OCI-LY7 (cell line): ENCODE data around the gene HOXB8. TPM values are rescaled to one million over a fixed set of nuclear protein-coding genes. Genes with fewer than 3 reads are reported as not detected.

Experiments
- BruUV-seq: library from RNA; stranded (reverse); fragments of 400-500 nt; replicated peaks from 2 replicates; lab custom pipeline; 2021; lab: Mats Ljungman, UMichigan
- CTCF ChIA-PET: fragments of 300-600 bp; sonication (Branson Sonifier 250); formaldehyde crosslinking; loops from one replicate; lab custom pipeline; 2022; ENCODE audit warnings: antibody characterized with exemption; ENCODE audit not compliant: unreplicated experiment; lab: Charles Lee
- POLR2A ChIA-PET: fragments of 300-600 bp; sonication (Branson Sonifier 250); formaldehyde crosslinking; loops from one replicate; lab custom pipeline; 2022; ENCODE audit warnings: antibody characterized with exemption; lab: Charles Lee
- DNase-seq: peaks from one replicate; pipeline ENCODE4 v3.0.0-alpha.2; 2015; ENCODE audit warnings: low spot score
- H2AFZ ChIP-seq: fragments of 200-600 bp; sonication (generic), shearing (Covaris generic); 2 replicates; pipeline ENCODE4 v1.6.1; 2014; ENCODE audit warnings: mild to moderate bottlenecking, antibody characterized with exemption, low read length, moderate library complexity
- H3K27ac ChIP-seq: fragments of 200-600 bp; sonication (generic); 2 replicates; pipeline ENCODE4 v1.5.1; 2014; ENCODE audit warnings: mixed run types, low read depth, mild to moderate bottlenecking, moderate library complexity, low read length, inconsistent platforms; ENCODE audit not compliant: poor library complexity, severe bottlenecking
- H3K36me3 ChIP-seq: fragments of 200-600 bp; sonication (generic); 2 replicates; pipeline ENCODE4 v1.6.1; 2014; ENCODE audit warnings: mild to moderate bottlenecking, antibody characterized with exemption, low read length, moderate library complexity, mixed read lengths; ENCODE audit not compliant: insufficient read depth
- H3K4me1 ChIP-seq: fragments of 200-600 bp; sonication (generic); 2 replicates; pipeline ENCODE4 v1.5.1; 2014; ENCODE audit warnings: mild to moderate bottlenecking, low read length; ENCODE audit not compliant: insufficient read depth, poor library complexity, severe bottlenecking
- H3K4me2 ChIP-seq: fragments of 200-600 bp; sonication (generic); 2 replicates; pipeline ENCODE4 v1.6.1; 2014; ENCODE audit warnings: mild to moderate bottlenecking, low read length
- H3K4me3 ChIP-seq: fragments of 200-600 bp; sonication (generic); 2 replicates; pipeline ENCODE4 v1.5.1; 2014; ENCODE audit warnings: mild to moderate bottlenecking, low read depth, low read length; ENCODE audit not compliant: poor library complexity, severe bottlenecking
- H3K79me2 ChIP-seq: fragments of 200-600 bp; sonication (generic); 2 replicates; pipeline ENCODE4 v1.6.1; 2016; ENCODE audit warnings: low read depth, mild to moderate bottlenecking, low read length, moderate library complexity, mixed read lengths; ENCODE audit not compliant: insufficient read depth
- H3K9me2 ChIP-seq: fragments of 200-600 bp; sonication (generic); 2 replicates; pipeline ENCODE4 v1.6.1; 2016; ENCODE audit warnings: mild to moderate bottlenecking, low read length, mixed read lengths; ENCODE audit not compliant: insufficient read depth
- H3K9me3 ChIP-seq: fragments of 200-600 bp; sonication (generic); 2 replicates; pipeline ENCODE4 v1.6.1; 2014; ENCODE audit warnings: mild to moderate bottlenecking, mixed run types, low read length, mixed read lengths
- H4K20me1 ChIP-seq: fragments of 200-600 bp; sonication (generic); 2 replicates; pipeline ENCODE4 v1.6.1; 2014; ENCODE audit warnings: mild to moderate bottlenecking, antibody characterized with exemption, low read length, moderate library complexity, mixed read lengths; ENCODE audit not compliant: insufficient read depth
- EZH2phosphoT487 ChIP-seq: fragments of 200-600 bp; sonication (generic); IDR thresholded peaks from 2 replicates; pipeline ENCODE4 v1.6.1; 2018; ENCODE audit warnings: low read depth, borderline replicate concordance, mild to moderate bottlenecking, mixed run types, antibody characterized with exemption, low read length, moderate library complexity, mixed read lengths
- intact Hi-C: fragments of 100-400 bp; cut with micrococcal nuclease; formaldehyde crosslinking; loops from one replicate; pipeline ENCODE4 v1.10.0; 2022; ENCODE audit not compliant: unreplicated experiment
- microRNA-seq: library from miRNA; unstranded; fragments of <30 nt; microRNA quantifications from one replicate; pipeline ENCODE4 v1.2.0, GENCODE V29; 2022; ENCODE audit warnings: borderline replicate concordance
- small RNA-seq: library from RNA; depleted of rRNA; stranded (forward); fragments of <200 nt; gene quantifications from one replicate; pipeline ENCODE3, GENCODE V24; 2014
- total RNA-seq, 2 experiments: library from RNA; depleted of rRNA in 1 of 2; stranded (reverse); fragments of >200 nt in 1 of 2; shearing (Covaris generic) in 1 of 2; gene quantifications; 2 replicates each; pipeline ENCODE4 v1.2.3, GENCODE V29; 2014 to 2022
- TF ChIP-seq, protein P1 (sequence below): fragments of 200-600 bp; sonication (generic); conservative IDR thresholded peaks from 2 replicates; pipeline ENCODE4 v1.5.1; 2014; ENCODE audit warnings: mild to moderate bottlenecking, antibody characterized with exemption, low read length, moderate library complexity, mixed read lengths

HOXB8 gene
- total RNA-seq, 2 experiments from 2014 or later: not detected

DNA sequence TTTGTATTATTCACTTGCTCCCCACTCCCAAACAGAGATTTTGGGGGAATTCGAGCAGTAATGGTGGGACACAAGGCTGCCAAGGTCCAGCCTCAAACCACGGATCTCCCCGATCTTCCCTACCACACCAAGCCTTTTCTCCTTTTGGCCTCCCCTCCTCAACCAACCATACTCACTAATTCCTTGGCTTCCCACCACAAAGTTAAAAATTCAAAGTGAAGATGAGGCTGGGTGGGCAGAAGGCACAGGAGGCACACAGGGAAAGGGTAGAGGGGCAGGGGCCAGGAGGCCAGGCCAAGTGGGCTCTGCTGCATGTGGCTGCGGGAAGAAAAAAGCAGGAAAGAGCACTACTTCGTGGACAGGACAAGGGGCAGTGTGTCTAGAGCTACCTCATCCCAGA lies 52.2 kb downstream of the HOXB8 start:
- no peak overlapping the region for H3K4me3 ChIP-seq
- no peak overlapping the region for H2AFZ ChIP-seq
- no peaks in the 10 kb centered on the region for H3K9me2 ChIP-seq
- ChIA-PET CTCF (no interaction called here), POLR2A (no interaction called here)
- H3K79me2 ChIP-seq: no peaks in the 10 kb centered on the region
- H3K4me1 ChIP-seq: no peaks in the 10 kb centered on the region
- H3K36me3 ChIP-seq: no peaks in the 10 kb centered on the region
- intact Hi-C loops: no loop called here
- no peak for TF ChIP-seq EZH2phosphoT487
- TF ChIP-seq, protein P1, sequence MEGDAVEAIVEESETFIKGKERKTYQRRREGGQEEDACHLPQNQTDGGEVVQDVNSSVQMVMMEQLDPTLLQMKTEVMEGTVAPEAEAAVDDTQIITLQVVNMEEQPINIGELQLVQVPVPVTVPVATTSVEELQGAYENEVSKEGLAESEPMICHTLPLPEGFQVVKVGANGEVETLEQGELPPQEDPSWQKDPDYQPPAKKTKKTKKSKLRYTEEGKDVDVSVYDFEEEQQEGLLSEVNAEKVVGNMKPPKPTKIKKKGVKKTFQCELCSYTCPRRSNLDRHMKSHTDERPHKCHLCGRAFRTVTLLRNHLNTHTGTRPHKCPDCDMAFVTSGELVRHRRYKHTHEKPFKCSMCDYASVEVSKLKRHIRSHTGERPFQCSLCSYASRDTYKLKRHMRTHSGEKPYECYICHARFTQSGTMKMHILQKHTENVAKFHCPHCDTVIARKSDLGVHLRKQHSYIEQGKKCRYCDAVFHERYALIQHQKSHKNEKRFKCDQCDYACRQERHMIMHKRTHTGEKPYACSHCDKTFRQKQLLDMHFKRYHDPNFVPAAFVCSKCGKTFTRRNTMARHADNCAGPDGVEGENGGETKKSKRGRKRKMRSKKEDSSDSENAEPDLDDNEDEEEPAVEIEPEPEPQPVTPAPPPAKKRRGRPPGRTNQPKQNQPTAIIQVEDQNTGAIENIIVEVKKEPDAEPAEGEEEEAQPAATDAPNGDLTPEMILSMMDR: no peak
- DNase-seq: no peak
- no TSS peak for BruUV-seq
- no peaks in the 10 kb centered on the region for H3K9me3 ChIP-seq
- no peak overlapping the region for H3K27ac ChIP-seq
- no peak overlapping the region for H3K4me2 ChIP-seq
- H4K20me1 ChIP-seq: no peaks in the 10 kb centered on the region

Small RNA genes lying within 50 kb of the gene (microRNA-seq; reads per million reads assigned to microRNA genes)
- gene MIR196A1: not detected

Small RNA genes lying within 50 kb of the gene (small RNA-seq; reads per million reads assigned to genes)
- not detected for gene MIR196A1

Other genes with a start within 250 kb of the HOXB8 start
- 0.13 TPM in 1 of 2 replicates, not detected in the other for gene SKAP1, start 185.1 kb downstream of the HOXB8 start, total RNA-seq (2014; rRNA removed; shearing (Covaris generic))
- 0.79 and 1.2 TPM in 2 replicates for gene SKAP1, start 185.1 kb downstream of the HOXB8 start, total RNA-seq (2022)
- gene HOXB1, start 84.3 kb downstream of the HOXB8 start, total RNA-seq (2014; rRNA removed; shearing (Covaris generic)): not detected in 2 replicates
- gene HOXB1, start 84.3 kb downstream of the HOXB8 start, total RNA-seq (2022): not detected in 2 replicates
- not detected in 2 replicates for gene HOXB2, start 70.2 kb downstream of the HOXB8 start, total RNA-seq (2014; rRNA removed; shearing (Covaris generic))
- not detected in 2 replicates for gene HOXB2, start 70.2 kb downstream of the HOXB8 start, total RNA-seq (2022)
- 7.2 and 7.4 TPM in 2 replicates for gene HOXB4, start 36.9 kb downstream of the HOXB8 start, total RNA-seq (2014; rRNA removed; shearing (Covaris generic))
- gene HOXB4, start 36.9 kb downstream of the HOXB8 start, total RNA-seq (2022): 8.9 and 9.2 TPM in 2 replicates
- gene HOXB3, start 25.1 kb downstream of the HOXB8 start, total RNA-seq (2014; rRNA removed; shearing (Covaris generic)): 7.7 and 14.0 TPM in 2 replicates
- gene HOXB3, start 25.1 kb downstream of the HOXB8 start, total RNA-seq (2022): 13.0 and 14.6 TPM in 2 replicates
- gene HOXB5, start 21.5 kb downstream of the HOXB8 start, total RNA-seq (2014; rRNA removed; shearing (Covaris generic)): not detected in 2 replicates
- gene HOXB5, start 21.5 kb downstream of the HOXB8 start, total RNA-seq (2022): not detected in 2 replicates
- 0.41 TPM in 1 of 2 replicates, not detected in the other for gene HOXB6, start 10.3 kb downstream of the HOXB8 start, total RNA-seq (2014; rRNA removed; shearing (Covaris generic))
- gene HOXB6, start 10.3 kb downstream of the HOXB8 start, total RNA-seq (2022): not detected in 2 replicates
- gene HOXB7, start 4.3 kb downstream of the HOXB8 start, total RNA-seq (2014; rRNA removed; shearing (Covaris generic)): 6.3 and 9.2 TPM in 2 replicates
- 16.3 and 17.0 TPM in 2 replicates for gene HOXB7, start 4.3 kb downstream of the HOXB8 start, total RNA-seq (2022)
- gene HOXB9, start 11.1 kb upstream of the HOXB8 start, total RNA-seq (2014; rRNA removed; shearing (Covaris generic)): not detected in 2 replicates
- gene HOXB9, start 11.1 kb upstream of the HOXB8 start, total RNA-seq (2022): not detected in 2 replicates
- not detected in 2 replicates for gene PRAC1, start 107.2 kb upstream of the HOXB8 start, total RNA-seq (2014; rRNA removed; shearing (Covaris generic))
- gene PRAC1, start 107.2 kb upstream of the HOXB8 start, total RNA-seq (2022): not detected in 2 replicates
- not detected in 2 replicates for gene PRAC2, start 107.9 kb upstream of the HOXB8 start, total RNA-seq (2014; rRNA removed; shearing (Covaris generic))
- not detected in 2 replicates for gene PRAC2, start 107.9 kb upstream of the HOXB8 start, total RNA-seq (2022)
- gene HOXB13, start 113.5 kb upstream of the HOXB8 start, total RNA-seq (2014; rRNA removed; shearing (Covaris generic)): not detected in 2 replicates
- gene HOXB13, start 113.5 kb upstream of the HOXB8 start, total RNA-seq (2022): not detected in 2 replicates
- gene TTLL6, start 201.9 kb upstream of the HOXB8 start, total RNA-seq (2014; rRNA removed; shearing (Covaris generic)): not detected in 2 replicates
- not detected in 2 replicates for gene TTLL6, start 201.9 kb upstream of the HOXB8 start, total RNA-seq (2022)
- 15.3 and 22.7 TPM in 2 replicates for gene CALCOCO2, start 215.7 kb upstream of the HOXB8 start, total RNA-seq (2014; rRNA removed; shearing (Covaris generic))
- gene CALCOCO2, start 215.7 kb upstream of the HOXB8 start, total RNA-seq (2022): 64.5 and 77.9 TPM in 2 replicates